Lower leg skin (tissue), 3 donors: ENCODE measurements around the gene C1orf159.

ENCODE experiments used
- POLR2A ChIP-seq, 2 donors: fragments of 450-650 bp; IDR thresholded peaks; one replicate each; pipeline ENCODE4 v1.6.1; 2016 to 2017; ENCODE audit warnings: antibody characterized with exemption in 2 of 2, mild to moderate bottlenecking in 1 of 2, moderate library complexity in 1 of 2
- TF ChIP-seq, protein P1 (sequence below), 3 donors: fragments of 450-650 bp; IDR thresholded peaks; one replicate each; pipeline ENCODE4 v1.5.1; 2016; ENCODE audit warnings: antibody characterized with exemption in 3 of 3, mild to moderate bottlenecking in 3 of 3, moderate library complexity in 2 of 3

DNA sequence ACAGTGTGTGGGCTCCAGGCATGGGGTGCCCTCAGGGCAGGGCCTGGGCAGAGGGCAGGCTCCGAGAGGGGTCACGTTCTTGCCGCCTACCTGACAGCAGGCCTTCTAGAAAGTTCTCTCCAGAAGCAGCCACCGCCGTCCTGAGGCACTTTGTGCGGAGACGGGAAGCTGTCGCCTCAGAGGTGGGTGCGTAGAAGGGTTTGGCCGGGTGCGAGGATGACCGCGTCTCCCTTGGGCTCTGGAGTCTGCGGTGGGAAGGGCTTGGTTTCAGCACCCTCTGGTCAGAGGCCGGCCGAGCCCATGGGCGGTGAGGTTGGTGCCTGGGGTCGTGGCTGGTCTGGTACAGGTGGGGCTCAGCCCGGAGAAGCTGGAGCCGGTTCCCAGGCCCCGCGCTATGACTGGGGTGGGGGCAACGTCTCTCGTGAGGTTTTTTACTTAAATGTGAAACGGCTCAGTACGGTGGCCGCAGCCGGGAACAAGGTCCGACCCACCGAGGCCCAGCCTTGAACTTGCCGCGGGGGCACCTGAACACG, 47.7 kb upstream of the C1orf159 start:
- no peak for TF ChIP-seq POLR2A (IDR thresholded peaks at IDR 0.05)
- TF ChIP-seq, protein P1, sequence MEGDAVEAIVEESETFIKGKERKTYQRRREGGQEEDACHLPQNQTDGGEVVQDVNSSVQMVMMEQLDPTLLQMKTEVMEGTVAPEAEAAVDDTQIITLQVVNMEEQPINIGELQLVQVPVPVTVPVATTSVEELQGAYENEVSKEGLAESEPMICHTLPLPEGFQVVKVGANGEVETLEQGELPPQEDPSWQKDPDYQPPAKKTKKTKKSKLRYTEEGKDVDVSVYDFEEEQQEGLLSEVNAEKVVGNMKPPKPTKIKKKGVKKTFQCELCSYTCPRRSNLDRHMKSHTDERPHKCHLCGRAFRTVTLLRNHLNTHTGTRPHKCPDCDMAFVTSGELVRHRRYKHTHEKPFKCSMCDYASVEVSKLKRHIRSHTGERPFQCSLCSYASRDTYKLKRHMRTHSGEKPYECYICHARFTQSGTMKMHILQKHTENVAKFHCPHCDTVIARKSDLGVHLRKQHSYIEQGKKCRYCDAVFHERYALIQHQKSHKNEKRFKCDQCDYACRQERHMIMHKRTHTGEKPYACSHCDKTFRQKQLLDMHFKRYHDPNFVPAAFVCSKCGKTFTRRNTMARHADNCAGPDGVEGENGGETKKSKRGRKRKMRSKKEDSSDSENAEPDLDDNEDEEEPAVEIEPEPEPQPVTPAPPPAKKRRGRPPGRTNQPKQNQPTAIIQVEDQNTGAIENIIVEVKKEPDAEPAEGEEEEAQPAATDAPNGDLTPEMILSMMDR (IDR thresholded peaks at IDR 0.05) = no peak
